Measurements from ENCODE around the gene P2RX1.

P2RX1 gene

GRCh38 chr17:3905017-3905520 lies 11.2 kb downstream of the P2RX1 start:
- no peak for DNase-seq (ENCODE audit: low read depth in 2 of 2)

DNA sequence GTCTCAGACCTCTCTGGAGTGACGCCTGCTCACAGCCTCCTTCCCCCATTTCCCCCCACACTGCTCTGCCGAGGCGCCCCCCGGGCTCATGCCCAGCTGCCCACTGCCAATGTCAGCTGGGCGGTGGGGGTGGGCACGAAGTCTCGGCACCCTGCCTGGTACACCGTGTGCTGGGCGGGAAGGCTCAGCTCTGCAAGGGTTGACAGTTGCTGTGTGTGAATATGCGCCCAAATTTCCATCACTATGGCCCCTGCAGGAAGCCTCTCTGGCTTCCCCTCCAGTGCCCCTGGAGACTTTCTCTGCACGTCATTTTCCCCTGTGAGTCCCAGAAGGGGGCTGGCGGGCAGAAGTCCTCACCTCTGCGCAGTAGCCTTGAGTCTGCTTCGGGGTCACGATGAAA lies 11.8 kb downstream of the P2RX1 start:
- no peak for DNase-seq (ENCODE audit: low read depth in 2 of 2)

GRCh38 chr17:3903881-3904290 lies 12.4 kb downstream of the P2RX1 start:
- DNase-seq (ENCODE audit: low read depth in 2 of 2), result no peak

DNA sequence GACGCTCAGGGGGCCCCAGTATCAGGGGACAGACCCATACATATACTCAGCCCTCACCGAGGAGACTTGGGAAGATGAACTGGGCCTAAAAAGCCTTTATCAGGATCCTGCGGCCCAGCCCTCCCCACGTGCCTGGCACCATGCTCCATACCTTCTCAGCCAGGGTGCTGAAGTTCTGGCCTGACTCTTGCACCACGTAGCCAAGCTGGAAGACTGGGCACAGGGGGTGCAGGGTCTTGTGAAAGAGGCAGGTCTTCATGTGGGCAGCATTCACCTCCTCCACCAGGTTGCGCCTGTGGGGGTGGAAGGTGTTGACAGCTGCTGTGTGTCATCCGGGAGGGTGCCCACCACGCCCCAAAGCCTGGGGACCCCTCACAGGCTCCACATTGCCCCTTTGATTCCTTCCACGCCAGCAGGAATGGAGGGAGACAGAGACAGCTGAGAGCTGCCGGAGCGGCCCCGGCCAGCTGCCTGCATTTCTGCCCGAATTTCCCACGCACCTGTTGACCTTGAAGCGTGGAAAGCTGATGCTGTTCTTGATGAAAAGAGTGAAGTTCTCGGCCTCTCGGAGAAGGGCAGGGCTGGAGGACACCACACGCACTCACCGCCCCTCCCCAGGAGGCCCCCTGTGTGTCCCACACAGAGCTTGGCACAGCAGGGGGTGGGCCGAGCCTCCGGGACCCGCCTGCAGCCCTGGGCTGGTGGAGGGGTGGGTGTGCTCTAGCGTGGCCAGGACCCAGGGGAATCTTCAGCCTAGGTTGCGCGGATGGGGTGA lies 13.0 kb downstream of the P2RX1 start:
- no peak for DNase-seq (ENCODE audit: low read depth in 2 of 2)

DNA sequence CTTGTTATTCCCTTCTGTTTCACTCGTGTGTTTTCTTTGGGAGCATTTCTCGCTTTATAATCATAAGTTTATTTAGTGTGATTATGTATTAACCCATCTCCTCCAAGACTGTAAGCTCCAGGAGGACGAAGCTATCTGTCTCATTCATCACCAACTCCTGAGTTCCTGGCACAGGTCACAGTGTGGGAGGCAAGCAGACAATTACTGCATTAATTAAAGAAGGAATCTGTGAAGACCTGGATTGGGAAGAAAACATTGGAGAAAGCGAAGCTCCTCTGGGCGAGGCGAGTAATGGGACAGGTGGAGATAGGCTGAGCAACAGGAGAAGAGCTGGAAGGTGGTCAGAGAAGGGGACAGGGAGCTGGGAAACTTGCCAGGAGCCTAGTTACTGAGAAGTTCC lies 15.6 kb downstream of the P2RX1 start:
- no peak for DNase-seq (ENCODE audit: low read depth in 2 of 2)

GRCh38 chr17:3897731-3898130 lies 18.5 kb downstream of the P2RX1 start:
- no peak for DNase-seq (ENCODE audit: low read depth in 2 of 2)

DNA sequence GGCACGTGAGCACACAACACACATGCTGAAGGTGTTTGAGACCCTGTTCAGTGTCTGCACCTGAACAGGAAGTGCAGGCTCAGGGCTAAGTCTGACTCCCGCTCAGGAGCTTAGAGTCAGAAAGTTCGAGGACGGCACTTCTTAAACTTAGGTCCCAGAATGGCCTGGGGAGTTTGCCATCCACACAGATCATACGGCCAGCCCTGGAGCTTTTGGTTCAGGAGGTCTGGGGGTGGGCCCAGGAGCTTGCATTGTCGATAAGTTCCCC lies 19.4 kb downstream of the P2RX1 start:
- no peak for DNase-seq (ENCODE audit: low read depth in 2 of 2)

DNA sequence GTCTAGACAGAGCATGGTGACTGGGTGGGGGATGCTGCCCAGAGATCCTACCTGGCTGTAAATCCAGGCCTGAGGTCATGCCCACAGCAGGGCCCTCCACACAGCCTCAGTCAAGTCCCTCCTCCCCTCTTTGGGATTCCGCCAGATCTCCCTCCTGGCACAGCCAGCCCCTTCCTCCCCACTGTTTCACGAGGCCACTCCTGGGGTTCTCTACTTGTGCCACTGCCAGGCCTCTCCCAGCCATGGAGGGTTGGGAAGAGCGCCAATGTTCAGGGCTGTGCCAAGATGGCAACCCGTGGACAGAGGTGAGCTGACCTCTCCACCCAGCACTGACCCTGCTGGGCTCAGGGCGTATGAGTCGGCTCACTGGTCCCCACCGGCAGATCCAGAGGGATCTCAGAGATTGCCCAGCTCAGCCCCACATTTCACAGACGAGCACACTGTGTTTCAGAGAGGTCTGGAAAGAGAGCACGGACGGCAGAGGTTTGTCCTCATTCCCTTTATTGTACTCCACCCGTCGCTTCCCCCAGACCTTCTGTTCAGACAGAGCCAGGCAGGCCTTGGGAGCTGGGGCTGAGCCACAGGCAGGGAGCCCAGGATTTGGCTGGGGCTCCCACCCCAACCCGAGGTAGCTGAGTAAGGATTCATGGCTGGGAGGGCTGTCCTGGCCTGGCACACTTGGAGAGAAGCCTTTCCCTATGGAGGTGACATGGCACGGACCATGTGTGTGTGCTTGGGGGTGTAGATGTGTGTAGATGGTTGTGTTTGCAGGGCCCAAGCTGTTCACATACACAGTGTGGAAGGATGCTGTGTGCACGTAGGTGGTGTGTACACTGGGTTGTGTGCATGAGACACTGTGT lies 19.9 kb downstream of the P2RX1 start:
- no peak for DNase-seq (ENCODE audit: low read depth in 2 of 2)

DNA sequence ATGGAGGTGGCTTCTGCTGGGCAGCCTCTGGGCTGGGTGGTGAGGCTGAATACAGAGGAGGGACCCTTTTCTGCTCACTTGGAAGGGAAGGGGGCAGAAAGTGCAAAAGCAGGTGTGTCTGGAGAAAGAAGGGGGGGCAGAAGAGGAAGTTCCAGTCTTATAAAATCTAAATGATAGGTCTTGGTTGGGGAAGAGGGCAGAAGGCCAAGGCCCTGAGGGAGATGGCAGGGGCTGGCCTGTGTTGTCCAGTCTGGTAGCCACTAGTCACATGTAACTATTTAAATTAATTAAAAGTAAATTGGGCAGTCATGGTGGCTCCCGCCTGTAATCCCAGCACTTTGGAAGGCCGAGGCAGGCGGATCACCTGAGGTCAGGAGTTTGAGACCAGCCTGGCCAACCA lies 20.9 kb downstream of the P2RX1 start:
- no peak for DNase-seq (ENCODE audit: low read depth in 2 of 2)

GRCh38 chr17:3894911-3895343 lies 21.3 kb downstream of the P2RX1 start:
- no peak for DNase-seq (ENCODE audit: low read depth in 2 of 2)

- no peak for DNase-seq (ENCODE audit: low read depth in 2 of 2)
Measured at GRCh38 chr17:3894188-3894587, 22.1 kb downstream of the P2RX1 start.

DNA sequence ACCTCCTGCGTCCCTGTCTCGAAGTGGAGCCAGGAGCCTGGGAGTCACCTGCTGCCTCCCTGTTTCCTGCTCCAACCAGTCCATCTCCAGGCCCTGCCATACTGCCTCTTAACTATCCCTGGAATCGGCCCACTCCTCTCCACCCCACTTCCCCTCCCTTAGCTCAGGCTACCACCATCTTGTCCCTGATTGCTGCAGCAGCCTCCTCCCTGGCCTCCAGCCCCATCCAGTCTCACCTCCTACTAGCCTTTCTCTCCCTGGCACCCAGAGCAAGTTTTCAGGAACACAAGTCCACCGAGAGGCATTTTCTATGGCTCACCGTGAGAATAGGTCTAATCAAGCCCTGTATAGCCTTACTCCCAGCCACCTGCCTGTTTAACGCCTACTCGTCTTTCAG lies 22.5 kb downstream of the P2RX1 start:
- no peak for DNase-seq (ENCODE audit: low read depth in 2 of 2)

DNA sequence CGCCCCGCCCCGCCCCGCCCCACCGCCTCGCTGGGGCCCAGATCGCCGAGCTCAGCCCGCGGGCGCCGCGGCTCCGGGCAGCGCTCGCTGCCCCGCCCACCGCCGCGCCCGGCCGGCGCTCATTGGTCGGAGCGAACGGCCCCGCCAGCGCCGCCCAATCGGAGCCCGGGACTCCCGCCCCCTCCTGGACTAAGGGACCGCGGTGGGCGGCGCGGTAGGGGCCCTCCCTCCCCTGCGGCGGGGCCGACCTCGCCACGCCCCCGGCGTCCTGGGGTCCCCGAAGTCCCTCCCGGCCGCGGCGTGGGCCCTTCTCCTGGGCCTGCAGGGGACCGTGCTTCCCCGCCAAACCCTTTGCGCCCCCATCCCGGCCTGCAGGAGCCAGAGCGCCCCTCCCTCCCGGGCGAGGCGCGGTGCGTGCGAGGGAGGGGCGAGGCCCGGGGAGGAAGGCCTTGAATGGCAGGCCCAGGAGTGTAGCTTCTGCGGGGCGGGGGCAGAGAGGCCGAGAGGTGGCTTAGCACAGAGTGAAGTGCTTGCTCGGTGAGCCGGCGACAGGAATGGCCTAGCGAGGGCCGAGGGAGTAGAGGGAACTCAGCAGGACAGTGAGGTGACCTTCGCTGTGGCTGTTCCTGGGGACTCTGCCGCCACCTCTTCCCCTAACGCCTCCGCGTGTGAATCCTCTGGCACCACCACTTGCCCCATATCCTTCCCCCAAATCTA lies 23.1 kb downstream of the P2RX1 start, which contains the start of gene CAMKK1:
TSS of gene CAMKK1 (minus strand) at position 51 of the 717 bp plus-strand sequence. CDS start 7,366 bp downstream, outside the sequence.
- DNase-seq (ENCODE audit: low read depth in 2 of 2), result peak; percentile 68 to 73

GRCh38 chr17:3892095-3892998 lies 23.9 kb downstream of the P2RX1 start:
- DNase-seq (ENCODE audit: low read depth in 2 of 2), result peak; percentile 35 to 36

DNA sequence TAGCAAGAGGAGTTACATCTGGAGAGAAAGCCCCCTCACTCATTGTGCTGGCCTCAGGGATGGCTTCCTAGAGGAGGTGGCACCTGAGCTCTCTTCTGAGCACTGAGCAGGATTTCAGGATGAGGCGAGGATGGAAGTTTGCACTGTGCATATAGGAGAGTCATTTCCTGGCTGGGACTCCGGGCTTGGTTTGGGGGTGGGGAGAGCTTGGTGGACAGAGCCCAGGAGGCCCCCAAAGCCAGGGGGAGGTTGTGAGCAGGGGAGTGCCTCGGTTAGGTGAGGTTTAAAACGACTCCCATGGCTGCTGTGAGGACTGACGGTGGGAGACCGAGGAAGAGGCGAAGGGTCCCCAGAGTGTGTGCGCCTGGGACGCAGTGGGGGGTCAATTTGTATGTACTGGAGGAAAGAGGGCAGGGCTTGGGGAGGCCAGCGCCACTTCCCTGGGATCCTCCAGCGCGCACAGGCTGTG lies 24.6 kb downstream of the P2RX1 start:
- DNase-seq (ENCODE audit: low read depth in 2 of 2), result no peak

- no peak for DNase-seq (ENCODE audit: low read depth in 2 of 2)
Measured at GRCh38 chr17:3890878-3891219, 25.4 kb downstream of the P2RX1 start.

GRCh38 chr17:3890082-3890877 lies 26.0 kb downstream of the P2RX1 start:
- no peak for DNase-seq (ENCODE audit: low read depth in 2 of 2)

DNA sequence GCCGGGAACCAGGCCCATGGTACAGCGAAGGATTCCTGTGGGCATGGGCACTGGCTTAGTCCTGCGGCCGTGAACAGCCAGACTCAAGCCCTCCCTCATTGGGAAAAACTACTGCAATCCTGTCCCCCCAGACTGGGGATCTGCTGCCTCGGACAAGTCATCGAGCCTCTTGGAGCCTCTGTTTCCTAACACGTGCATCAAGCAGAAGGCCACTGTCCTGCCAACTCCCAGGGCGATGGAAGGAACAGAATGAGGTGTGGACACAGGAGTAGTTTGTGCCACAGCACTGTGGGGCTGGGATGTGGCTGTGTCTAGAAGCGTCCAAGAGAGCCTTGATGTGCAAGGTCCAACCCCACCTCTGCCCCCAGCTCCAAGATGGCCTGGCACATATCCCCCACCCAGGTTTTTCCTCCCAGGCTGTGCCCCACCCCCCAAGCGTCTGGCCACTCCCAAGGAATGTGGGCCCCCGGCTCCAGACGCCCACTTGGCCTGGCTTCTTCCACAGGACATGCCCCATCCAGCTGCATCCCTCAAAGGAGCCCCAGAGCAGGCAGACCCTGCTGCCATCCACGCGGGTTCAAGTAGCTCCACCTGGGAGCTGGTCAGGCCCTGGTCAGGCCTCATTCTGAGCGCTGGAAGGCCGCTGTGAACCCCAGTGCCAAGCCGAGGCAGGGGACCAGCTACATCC lies 26.8 kb downstream of the P2RX1 start:
- DNase-seq (ENCODE audit: low read depth in 2 of 2), result no peak

- no peak for DNase-seq (ENCODE audit: low read depth in 2 of 2)
Measured at GRCh38 chr17:3888343-3889171, 27.7 kb downstream of the P2RX1 start.
